8988T (cell line): Measurements from ENCODE around the gene GCGR.

Experiments
- DNase-seq: peaks from one replicate; pipeline ENCODE4 v3.0.0; 2011

Gene GCGR

GRCh38 chr17:81803728-81804558 lies at the start of gene GCGR:
Gene GCGR, plus strand, starts transcription at chr17:81804150. Its CDS starts 4,869 bp downstream, at chr17:81809019.
- DNase-seq: no peak

- DNase-seq: no peak
These were observed 11.0 kb upstream of the GCGR start for GRCh38 chr17:81792675-81793615.

GRCh38 chr17:81794074-81794476 lies 9.9 kb upstream of the GCGR start:
- no peak for DNase-seq

DNA sequence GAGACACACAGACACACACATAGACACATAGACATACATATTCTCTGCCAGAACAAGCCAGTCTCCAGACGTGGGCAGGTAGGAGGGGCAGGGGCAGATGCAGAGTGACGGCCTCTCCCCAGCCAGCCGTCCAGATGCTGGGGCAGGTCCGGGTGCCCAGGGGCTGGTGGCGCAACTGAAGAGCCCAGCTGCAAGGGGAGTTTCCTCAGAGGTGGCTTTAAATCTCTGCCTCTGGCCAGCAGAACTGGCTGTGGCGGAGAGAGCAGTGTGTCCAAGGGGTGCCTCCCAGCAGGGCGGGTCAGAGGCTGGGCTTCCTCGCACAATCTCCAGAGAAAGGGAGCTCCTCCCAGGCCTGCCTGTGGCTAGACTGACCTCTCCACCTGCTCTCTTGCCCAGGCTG lies 9.4 kb upstream of the GCGR start:
- no peak for DNase-seq

- DNase-seq: no peak
These were observed 2.6 kb upstream of the GCGR start for GRCh38 chr17:81801327-81801726.

DNA sequence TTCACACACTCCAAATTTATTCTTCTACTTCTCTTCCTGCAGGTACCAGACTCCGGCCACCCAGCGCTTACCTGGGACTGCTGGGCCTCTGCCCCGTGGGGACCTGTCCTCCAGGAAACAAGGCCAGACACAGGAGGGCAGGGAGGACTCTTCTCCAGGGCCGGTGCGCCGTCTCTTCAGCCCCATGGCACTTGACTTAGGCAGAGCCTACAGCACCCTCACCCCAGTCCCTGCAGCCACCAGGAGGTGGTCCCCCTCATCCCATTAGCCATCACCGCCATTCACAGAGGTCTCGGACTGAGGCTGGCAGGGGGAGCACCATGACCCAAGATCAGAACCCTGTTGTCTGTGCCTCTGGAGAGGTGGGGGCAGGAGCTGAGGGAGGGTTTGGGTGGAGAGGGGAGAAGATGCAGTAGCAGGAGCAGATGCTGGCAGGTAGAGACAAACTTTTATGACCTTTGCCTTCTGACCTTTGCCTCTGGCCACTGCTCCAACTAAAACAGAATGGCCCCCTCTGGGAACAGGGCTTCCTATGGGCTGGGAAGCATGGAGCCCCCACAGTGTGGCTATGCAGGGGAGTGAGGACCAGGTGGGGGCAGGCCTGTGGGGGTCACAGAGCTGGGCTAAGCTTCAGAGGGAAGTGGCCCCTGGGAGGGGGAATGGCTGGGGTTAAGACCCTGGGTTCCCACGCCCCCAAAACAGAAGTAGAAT lies 1.7 kb upstream of the GCGR start:
- no peak for DNase-seq

- no peak for DNase-seq
These were observed 900 bp upstream of the GCGR start for GRCh38 chr17:81802856-81803643.

DNA sequence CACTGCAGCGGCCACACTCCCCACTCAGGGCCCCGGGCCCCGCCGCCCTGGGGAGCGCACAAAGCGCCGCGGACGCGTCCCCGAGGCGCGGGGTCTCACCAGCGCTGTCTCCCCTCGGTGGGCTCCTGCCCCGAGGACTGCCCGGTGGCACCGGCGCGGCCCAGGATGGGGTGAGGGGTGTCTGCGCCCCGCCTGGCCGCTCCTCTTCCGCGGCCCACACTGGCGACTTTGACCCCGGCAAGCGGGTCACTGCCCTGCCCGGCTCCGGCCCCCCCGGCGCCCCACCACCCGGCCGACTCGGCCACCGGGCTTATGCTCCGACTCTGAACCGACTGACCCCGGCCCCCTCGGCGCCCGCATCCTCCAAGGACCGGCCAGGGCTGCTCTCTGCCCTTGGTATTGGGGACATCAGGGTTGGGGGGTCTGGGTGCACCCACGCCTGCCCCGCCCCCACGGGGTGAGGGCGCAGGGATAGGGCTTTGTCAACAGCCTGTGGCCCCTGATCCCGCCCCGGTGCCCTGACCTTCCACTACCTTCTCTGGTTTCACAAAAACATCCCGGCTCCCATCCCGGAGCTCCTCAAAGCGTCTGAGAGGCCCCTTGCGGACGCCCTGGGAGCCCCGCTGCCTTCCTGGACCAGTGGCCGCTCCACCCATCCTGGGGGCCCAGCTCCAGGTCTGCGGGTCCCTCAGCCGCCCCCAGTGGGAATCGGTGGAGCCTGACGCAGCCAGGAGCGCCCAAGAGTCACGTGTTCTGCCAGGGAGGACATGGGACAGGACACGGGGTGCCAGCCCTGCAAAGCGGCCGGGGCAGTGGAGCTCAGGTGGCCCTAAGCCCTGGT lies 829 bp downstream of the GCGR start:
- DNase-seq: no peak

GRCh38 chr17:81805707-81806460 lies 1.9 kb downstream of the GCGR start:
- DNase-seq: no peak

- no peak for DNase-seq
These were observed 2.7 kb downstream of the GCGR start for GRCh38 chr17:81806461-81807209.

DNA sequence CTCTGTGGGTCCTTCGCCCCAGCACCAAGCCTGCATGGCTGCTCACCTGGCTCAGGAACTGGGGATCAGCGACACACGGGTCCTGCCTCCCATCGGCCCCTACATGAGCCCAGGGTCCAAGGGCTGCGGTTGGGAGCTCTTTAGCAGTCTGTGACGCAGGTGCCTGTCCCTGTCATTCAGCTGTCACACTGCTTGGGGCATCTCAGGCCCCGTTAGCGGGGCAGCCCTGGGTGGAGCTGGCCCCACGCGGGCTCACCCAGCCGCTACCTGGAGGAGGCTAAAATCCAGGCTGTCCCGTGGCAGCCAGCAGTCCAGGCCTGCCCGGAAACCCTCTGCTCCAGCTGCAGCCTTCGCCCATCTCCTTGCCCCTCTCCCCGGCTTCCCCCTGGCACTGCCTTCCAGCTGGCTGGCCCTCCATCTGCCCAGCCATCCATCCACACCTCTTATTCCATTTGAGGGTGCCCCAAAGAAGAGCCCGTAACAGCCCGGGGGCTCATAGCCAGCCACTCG lies 3.3 kb downstream of the GCGR start:
- DNase-seq: no peak

DNA sequence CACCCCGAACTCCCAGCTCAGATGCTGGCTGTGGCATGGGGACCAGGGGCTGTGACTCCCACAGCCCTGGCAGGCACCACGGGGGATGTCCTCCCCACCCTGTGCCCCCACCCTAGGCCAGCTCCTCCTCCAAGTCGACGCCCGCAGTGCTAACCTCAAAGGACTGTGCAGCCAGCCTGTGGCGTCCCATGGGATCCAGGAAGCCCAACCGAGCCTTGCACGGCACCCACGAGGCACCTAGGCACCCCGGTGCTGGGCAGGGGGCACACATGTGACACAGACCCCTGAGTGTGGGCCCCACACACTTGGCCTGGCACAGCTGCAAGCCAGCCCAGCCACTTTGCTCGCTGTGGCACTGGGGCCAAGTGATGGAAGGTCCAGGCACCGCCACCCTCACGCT lies 3.9 kb downstream of the GCGR start:
- DNase-seq: no peak

DNA sequence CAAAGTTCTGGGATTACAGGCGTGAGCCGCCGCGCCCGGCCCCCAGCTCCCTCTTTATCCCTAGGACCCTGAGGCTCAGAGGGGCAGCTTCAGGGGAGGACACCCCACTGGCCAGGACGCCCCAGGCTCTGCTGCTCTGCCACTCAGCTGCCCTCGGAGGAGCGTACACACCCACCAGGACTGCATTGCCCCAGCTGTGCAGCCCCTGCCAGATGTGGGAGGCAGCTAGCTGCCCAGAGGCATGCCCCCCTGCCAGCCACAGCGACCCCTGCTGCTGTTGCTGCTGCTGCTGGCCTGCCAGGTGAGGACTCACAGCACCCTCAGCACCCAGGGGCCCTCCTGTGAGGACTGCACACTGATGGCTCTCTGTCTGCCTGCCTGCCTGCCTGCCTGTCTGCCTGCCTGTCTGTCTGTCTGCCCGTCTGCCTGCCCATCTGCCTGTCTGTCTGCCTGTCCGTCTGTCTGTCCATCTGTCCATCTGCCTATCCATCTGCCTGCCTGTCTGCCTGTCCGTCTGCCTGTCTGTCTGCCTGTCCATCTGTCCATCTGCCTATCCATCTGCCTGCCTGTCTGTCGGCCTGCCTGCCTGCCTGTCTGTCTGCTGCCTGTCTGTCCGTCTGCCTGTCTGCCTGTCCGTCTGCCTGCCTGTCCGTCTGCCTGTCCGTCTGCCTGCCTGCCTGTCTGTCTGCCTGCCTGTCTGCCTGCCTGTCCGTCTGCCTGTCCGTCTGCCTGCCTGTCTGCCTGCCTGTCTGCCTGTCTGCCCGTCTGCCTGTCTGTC lies 5.0 kb downstream of the GCGR start:
- DNase-seq: no peak

DNA sequence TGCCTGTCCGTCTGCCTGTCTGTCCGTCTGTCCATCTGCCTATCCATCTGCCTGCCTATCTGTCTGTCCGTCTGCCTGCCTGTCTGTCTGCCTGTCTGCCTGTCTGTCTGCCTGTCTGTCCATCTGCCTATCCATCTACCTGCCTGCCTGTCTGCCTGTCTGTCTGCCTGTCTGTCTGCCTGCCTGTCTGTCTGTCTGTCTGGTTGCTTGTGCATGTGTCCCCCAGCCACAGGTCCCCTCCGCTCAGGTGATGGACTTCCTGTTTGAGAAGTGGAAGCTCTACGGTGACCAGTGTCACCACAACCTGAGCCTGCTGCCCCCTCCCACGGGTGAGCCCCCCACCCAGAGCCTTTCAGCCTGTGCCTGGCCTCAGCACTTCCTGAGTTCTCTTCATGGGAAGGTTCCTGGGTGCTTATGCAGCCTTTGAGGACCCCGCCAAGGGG lies 5.6 kb downstream of the GCGR start:
- no peak for DNase-seq

DNA sequence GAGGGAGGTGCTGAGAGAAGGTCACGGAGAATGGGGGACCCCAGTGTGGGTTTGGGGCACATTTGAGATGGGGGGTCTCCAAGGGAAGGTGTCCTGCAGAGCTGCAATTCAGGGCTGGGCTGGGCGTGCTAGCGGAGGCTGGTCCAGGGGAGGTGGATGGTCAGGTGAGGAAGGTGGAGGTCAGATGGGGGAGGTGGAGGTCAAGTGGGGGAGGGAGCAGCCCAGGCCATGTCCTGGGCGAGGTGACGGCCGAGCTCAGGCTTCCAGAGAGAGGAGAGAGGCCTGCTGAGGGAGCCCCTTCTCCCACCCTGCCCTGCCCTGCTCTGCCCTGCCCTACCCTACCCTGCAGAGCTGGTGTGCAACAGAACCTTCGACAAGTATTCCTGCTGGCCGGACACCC lies 6.5 kb downstream of the GCGR start:
- no peak for DNase-seq

DNA sequence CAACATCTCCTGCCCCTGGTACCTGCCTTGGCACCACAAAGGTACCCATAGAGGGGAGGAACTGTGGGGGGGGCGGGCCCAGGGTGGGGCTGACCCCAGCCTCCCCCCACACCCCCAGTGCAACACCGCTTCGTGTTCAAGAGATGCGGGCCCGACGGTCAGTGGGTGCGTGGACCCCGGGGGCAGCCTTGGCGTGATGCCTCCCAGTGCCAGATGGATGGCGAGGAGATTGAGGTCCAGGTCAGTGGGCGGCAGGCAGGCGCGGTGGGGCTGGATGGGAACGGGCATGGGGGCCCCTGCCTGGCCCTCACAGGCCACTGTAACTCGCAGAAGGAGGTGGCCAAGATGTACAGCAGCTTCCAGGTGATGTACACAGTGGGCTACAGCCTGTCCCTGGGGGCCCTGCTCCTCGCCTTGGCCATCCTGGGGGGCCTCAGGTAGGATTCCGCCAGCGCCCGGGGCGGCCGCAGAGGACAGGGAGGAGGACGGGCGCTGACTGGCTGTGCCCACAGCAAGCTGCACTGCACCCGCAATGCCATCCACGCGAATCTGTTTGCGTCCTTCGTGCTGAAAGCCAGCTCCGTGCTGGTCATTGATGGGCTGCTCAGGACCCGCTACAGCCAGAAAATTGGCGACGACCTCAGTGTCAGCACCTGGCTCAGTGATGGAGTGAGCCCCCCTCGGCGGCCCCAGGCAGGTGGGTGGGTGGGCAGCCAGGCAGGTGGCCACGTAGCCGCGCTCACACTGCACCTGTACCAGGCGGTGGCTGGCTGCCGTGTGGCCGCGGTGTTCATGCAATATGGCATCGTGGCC lies 7.1 kb downstream of the GCGR start:
- no peak for DNase-seq

- DNase-seq: no peak
These were observed 8.0 kb downstream of the GCGR start for GRCh38 chr17:81811705-81812570.
